ENCODE results near the gene CYSRT1. TPM values are rescaled to one million over a fixed set of nuclear protein-coding genes. Genes with fewer than 3 reads are reported as not detected.
"Not testable (repeated sequence)": the region's sequence is repeated elsewhere in the genome, so short reads cannot be mapped to it uniquely, and the experiment has no call there.

CYSRT1 gene
- total RNA-seq, 3 donors from 2014 or later, result not detected

- DNase-seq (no peak), ATAC-seq (no peak)
- no peak for TF ChIP-seq CTCF (IDR thresholded peaks at IDR 0.05)
- Histone ChIP-seq H3K36me3 (ENCODE audit: low read depth) (no peaks in the 10 kb centered on the region), H3K4me3 (no peak overlapping the region), H3K4me1 (ENCODE audit: low read depth) (peaks cover 21% of the 10 kb centered on the region), H3K9me3 (no peaks in the 10 kb centered on the region)
- intact Hi-C loops (cut with DNase I, micrococcal nuclease), result no loop called here
Measured at GRCh38 chr9:137256362-137256761, 31.4 kb downstream of the CYSRT1 start.

GRCh38 chr9:137256856-137257255, 31.9 kb downstream of the CYSRT1 start:
- Histone ChIP-seq H3K9me3 (no peaks in the 10 kb centered on the region), H3K36me3 (ENCODE audit: low read depth) (no peaks in the 10 kb centered on the region), H3K4me1 (ENCODE audit: low read depth) (peaks cover 21% of the 10 kb centered on the region), H3K4me3 (no peak overlapping the region)
- intact Hi-C loops (cut with DNase I, micrococcal nuclease), result no loop called here
- DNase-seq, result no peak
- no peak for ATAC-seq
- no peak for TF ChIP-seq CTCF (IDR thresholded peaks at IDR 0.05)

- H3K9me3 ChIP-seq; H3K4me3 ChIP-seq; H3K4me1 ChIP-seq (ENCODE audit: low read depth); intact Hi-C loops (cut with DNase I, micrococcal nuclease); ATAC-seq; H3K36me3 ChIP-seq (ENCODE audit: low read depth): not testable (repeated sequence)
- peak; percentile 8 for TF ChIP-seq CTCF (IDR thresholded peaks at IDR 0.05)
- DNase-seq, result peak in 1 of 3 donors; percentile 46
Measured at GRCh38 chr9:137262173-137262908, 37.4 kb downstream of the CYSRT1 start.

GRCh38 chr9:137262909-137263285, 37.9 kb downstream of the CYSRT1 start:
- peaks cover 3% of the 10 kb centered on the region for H3K36me3 ChIP-seq (ENCODE audit: low read depth)
- TF ChIP-seq CTCF (IDR thresholded peaks at IDR 0.05), result no peak
- peaks cover 6% of the 10 kb centered on the region for H3K4me1 ChIP-seq (ENCODE audit: low read depth)
- no peaks in the 10 kb centered on the region for H3K9me3 ChIP-seq
- H3K4me3 ChIP-seq, result no peak overlapping the region
- intact Hi-C loops (cut with DNase I, micrococcal nuclease), result no loop called here
- ATAC-seq (peak; percentile 10), DNase-seq (peak in 1 of 3 donors; percentile 28)

- H3K9me3 ChIP-seq, result no peaks in the 10 kb centered on the region
- peaks cover 3% of the 10 kb centered on the region for H3K36me3 ChIP-seq (ENCODE audit: low read depth)
- no peak for ATAC-seq
- no peak for TF ChIP-seq CTCF (IDR thresholded peaks at IDR 0.05)
- no peak overlapping the region for H3K4me3 ChIP-seq
- H3K4me1 ChIP-seq (ENCODE audit: low read depth), result peaks cover 9% of the 10 kb centered on the region
- DNase-seq, result peak in 1 of 3 donors; percentile 22
- intact Hi-C loops (cut with DNase I, micrococcal nuclease), result no loop called here
Measured at GRCh38 chr9:137263506-137263905, 38.5 kb downstream of the CYSRT1 start.
